ENCODE measurements around the gene LRCOL1.

DNA sequence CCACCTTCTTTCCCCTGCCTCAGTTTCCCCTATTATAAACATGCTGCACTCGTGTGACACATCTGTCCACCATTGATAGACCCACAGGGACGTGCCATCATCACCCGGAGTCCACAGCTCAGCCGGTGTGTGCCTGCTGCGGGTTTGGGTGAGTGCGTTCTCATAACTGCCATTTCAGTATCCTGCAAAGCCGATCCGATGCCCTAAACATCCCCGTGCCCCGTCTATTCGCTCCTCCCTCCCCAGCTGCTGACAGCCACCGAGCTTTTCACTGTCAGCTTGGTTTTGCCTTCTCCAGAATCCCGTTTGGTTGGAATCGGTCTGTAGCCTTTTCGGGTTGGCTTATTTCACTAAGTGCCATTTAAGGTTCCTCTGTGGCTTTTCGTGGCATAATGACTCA, 3.9 kb downstream of the LRCOL1 start:
- TF ChIP-seq, protein P1, sequence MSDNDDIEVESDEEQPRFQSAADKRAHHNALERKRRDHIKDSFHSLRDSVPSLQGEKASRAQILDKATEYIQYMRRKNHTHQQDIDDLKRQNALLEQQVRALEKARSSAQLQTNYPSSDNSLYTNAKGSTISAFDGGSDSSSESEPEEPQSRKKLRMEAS (IDR thresholded peaks at IDR 0.05), result no peak
- TF ChIP-seq JUND (IDR thresholded peaks at IDR 0.05), result no peak
- TF ChIP-seq SP1 (IDR thresholded peaks at IDR 0.05; ENCODE audit: low read depth), result no peak
- TF ChIP-seq, protein P2, sequence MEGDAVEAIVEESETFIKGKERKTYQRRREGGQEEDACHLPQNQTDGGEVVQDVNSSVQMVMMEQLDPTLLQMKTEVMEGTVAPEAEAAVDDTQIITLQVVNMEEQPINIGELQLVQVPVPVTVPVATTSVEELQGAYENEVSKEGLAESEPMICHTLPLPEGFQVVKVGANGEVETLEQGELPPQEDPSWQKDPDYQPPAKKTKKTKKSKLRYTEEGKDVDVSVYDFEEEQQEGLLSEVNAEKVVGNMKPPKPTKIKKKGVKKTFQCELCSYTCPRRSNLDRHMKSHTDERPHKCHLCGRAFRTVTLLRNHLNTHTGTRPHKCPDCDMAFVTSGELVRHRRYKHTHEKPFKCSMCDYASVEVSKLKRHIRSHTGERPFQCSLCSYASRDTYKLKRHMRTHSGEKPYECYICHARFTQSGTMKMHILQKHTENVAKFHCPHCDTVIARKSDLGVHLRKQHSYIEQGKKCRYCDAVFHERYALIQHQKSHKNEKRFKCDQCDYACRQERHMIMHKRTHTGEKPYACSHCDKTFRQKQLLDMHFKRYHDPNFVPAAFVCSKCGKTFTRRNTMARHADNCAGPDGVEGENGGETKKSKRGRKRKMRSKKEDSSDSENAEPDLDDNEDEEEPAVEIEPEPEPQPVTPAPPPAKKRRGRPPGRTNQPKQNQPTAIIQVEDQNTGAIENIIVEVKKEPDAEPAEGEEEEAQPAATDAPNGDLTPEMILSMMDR (IDR thresholded peaks at IDR 0.05 in 2 of 3, conservative IDR thresholded peaks at IDR 0.05 in 1 of 3; ENCODE audit: borderline replicate concordance in 1 of 3, insufficient read depth in 1 of 3, low read depth in 2 of 3, low read length in 2 of 3), result no peak
- no peak for TF ChIP-seq CBX3 (IDR thresholded peaks at IDR 0.05; ENCODE audit: low read depth)
- TF ChIP-seq POLR2A (IDR thresholded peaks at IDR 0.05; ENCODE audit: borderline replicate concordance, extremely low read depth, insufficient read depth, insufficient read length), result no peak
